K562 (cell line): ENCODE data around the gene PLXNB2. TPM values are rescaled to one million over a fixed set of nuclear protein-coding genes. Genes with fewer than 3 reads are reported as not detected.
A peak's percentile ranks its signal among the peaks of the same experiment; 100 is the strongest.

Experiments used
- ARID4B ChIP-seq: sonication (generic); formaldehyde crosslinking; IDR thresholded peaks from 2 replicates; pipeline ENCODE4 v1.8.0; 2022; ENCODE audit warnings: mild to moderate bottlenecking, missing genetic modification reagents
- BRF2 ChIP-seq: IDR thresholded peaks from 3 replicates; pipeline ENCODE4 v1.6.1; 2011; ENCODE audit warnings: borderline replicate concordance, mild to moderate bottlenecking; ENCODE audit not compliant: insufficient read length, insufficient read depth
- EGR1 ChIP-seq: fragments of 450-650 bp; conservative IDR thresholded peaks from 2 replicates; pipeline ENCODE4 v1.6.1; 2017; ENCODE audit warnings: mild to moderate bottlenecking
- SMAD4 ChIP-seq: fragments of 250-450 bp; sonication (Bioruptor Pico); conservative IDR thresholded peaks from 2 replicates; pipeline ENCODE4 v1.8.0; 2021; ENCODE audit warnings: inconsistent platforms, mild to moderate bottlenecking, moderate library complexity
- ZBTB40 ChIP-seq, 2 experiments: fragments of 450-650 bp in 1 of 2; sonication (generic) in 1 of 2; formaldehyde crosslinking in 1 of 2; IDR thresholded peaks; 2 replicates each; pipeline versions ENCODE4 v1.7.1 to v1.9.0; 2016 to 2022; ENCODE audit warnings: inconsistent platforms in 1 of 2, mild to moderate bottlenecking in 1 of 2, missing genetic modification reagents in 1 of 2
- ZBTB49 ChIP-seq: sonication (generic); formaldehyde crosslinking; IDR thresholded peaks from 2 replicates; pipeline ENCODE4 v1.8.0; 2022; ENCODE audit warnings: missing genetic modification reagents, mild to moderate bottlenecking, borderline replicate concordance
- polyA plus RNA-seq, 8 experiments: library from polyadenylated mRNA; depleted of rRNA in 4 of 8; stranded (reverse) in 5 of 8; unstranded in 3 of 8; fragments of >200 nt; fragmentation: Nextera tagmentation in 2 of 8; fragmentation: Illumina TruSeq in 1 of 8; extraction: Ambion mirVana in 2 of 8; extraction: Trizol in 1 of 8; gene quantifications; 2 replicates each; pipeline versions ENCODE4 v1.2.1 to v1.2.3, GENCODE V29; 2011 to 2014; ENCODE audit warnings: inconsistent platforms in 1 of 8, missing spikeins in 1 of 8
- total RNA-seq, 7 experiments: library from RNA; depleted of rRNA in 6 of 7; stranded (reverse); fragments of >200 nt in 6 of 7; fragmentation: Illumina TruSeq in 2 of 7; extraction: Trizol in 2 of 7; gene quantifications; 2 replicates each; pipeline versions ENCODE4 v1.2.1 to v1.2.3, GENCODE V29; 2011 to 2021; ENCODE audit warnings: low replicate concordance in 1 of 7

Gene PLXNB2
- total and polyA plus RNA-seq, 9 of the 15 experiments (the other 6 are each of a cell fraction or from before 2014, with no cell fraction given): 0.15 to 45.1 (median 13.6) TPM

- TF ChIP-seq ARID4B (CRISPR knock-in tag) (peak; percentile 51; the same call in 1 of the 2 replicates), SMAD4 (0 out of 2 replicates have a peak, but pooled peaks have one; percentile 25), ZBTB49 (CRISPR knock-in tag) (no peak), EGR1 (no peak), BRF2 (no peak), ZBTB40 (IDR thresholded peaks at IDR 0.05) (0 out of 2 replicates have a peak, but pooled peaks have one; percentile 14), ZBTB40 (CRISPR knock-in tag; IDR thresholded peaks at IDR 0.05) (no peak)
These were observed at the start of gene PLXNB2 (continued) for GRCh38 chr22:50306753-50307749.
